ENCODE measurements around the gene MINDY1. TPM values are rescaled to one million over a fixed set of nuclear protein-coding genes. Genes with fewer than 3 reads are reported as not detected.

MINDY1 gene
- polyA plus RNA-seq, 1 experiment = 12.8 TPM

DNA sequence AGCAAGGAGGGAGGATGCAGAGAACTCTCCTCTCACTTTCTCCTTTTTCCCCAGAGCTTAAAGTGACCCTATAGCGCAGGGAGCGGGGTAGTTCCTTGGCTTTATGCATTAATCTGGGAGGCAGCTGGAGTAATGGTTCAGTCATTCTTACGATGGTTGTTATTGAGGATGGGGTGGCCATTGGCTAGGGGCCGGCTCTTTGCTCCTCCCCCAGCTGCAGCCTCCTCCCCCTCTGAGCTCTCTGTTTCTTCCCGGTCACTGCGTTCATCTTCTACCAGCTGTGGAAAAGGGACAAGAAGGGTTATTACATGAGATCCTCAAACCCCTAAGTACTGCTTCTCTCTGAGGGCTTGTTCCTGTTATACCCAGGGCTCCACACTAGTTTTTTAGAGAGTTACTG, 40.7 kb downstream of the MINDY1 start:
- TF ChIP-seq, protein P1, sequence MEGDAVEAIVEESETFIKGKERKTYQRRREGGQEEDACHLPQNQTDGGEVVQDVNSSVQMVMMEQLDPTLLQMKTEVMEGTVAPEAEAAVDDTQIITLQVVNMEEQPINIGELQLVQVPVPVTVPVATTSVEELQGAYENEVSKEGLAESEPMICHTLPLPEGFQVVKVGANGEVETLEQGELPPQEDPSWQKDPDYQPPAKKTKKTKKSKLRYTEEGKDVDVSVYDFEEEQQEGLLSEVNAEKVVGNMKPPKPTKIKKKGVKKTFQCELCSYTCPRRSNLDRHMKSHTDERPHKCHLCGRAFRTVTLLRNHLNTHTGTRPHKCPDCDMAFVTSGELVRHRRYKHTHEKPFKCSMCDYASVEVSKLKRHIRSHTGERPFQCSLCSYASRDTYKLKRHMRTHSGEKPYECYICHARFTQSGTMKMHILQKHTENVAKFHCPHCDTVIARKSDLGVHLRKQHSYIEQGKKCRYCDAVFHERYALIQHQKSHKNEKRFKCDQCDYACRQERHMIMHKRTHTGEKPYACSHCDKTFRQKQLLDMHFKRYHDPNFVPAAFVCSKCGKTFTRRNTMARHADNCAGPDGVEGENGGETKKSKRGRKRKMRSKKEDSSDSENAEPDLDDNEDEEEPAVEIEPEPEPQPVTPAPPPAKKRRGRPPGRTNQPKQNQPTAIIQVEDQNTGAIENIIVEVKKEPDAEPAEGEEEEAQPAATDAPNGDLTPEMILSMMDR (IDR thresholded peaks at IDR 0.05; ENCODE audit: low read depth, low read length) = no peak
- Histone ChIP-seq H3K27ac (ENCODE audit: low read depth, low read length) (no peak overlapping the region), H3K27me3 (ENCODE audit: control insufficient read depth, insufficient read depth, low read length) (no peaks in the 10 kb centered on the region), H3K9me3 (ENCODE audit: control insufficient read depth, insufficient read depth, low read length) (no peaks in the 10 kb centered on the region), H3K4me3 (ENCODE audit: low read depth, low read length) (no peak overlapping the region)
- DNase-seq (ENCODE audit: low read depth, low spot score) = no peak
- ChIA-PET POLR2A (no interaction called here), CTCF (interaction anchor here (0.5 to 1.1 kb wide), 3 partner anchors 8 to 229 kb away, joined by 3 to 4 read pairs (median 4); no protein-coding TSS in a partner anchor)

DNA sequence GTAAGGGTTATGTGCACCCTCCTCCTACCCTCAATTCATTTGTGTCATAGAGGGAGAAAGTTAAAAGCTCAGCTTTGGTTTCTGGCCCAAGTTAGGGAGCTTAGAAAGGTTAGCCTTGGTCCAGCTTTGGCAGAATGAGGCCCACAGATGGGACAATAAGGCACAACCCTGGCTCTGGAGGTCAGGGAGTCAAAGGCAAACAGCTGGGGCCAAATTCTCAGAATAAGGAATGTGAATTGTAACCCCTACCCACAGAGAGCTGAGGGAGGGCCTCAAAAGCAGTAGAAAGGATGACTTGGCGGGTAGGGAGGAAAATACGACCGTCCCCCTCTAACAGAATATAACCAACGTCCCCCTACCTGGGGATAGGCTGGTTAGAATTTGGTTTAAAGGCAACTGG, 41.1 kb downstream of the MINDY1 start:
- TF ChIP-seq, protein P1 (IDR thresholded peaks at IDR 0.05; ENCODE audit: low read depth, low read length) = no peak
- CTCF ChIA-PET = interaction anchor here (0.5 kb wide), 1 partner anchor 230 kb away, joined by 4 read pairs; no protein-coding TSS in a partner anchor
- no peak for DNase-seq (ENCODE audit: low read depth, low spot score)
- H3K9me3 ChIP-seq (ENCODE audit: control insufficient read depth, insufficient read depth, low read length) = no peaks in the 10 kb centered on the region
- no peak overlapping the region for H3K27ac ChIP-seq (ENCODE audit: low read depth, low read length)
- POLR2A ChIA-PET = no interaction called here
- H3K27me3 ChIP-seq (ENCODE audit: control insufficient read depth, insufficient read depth, low read length) = no peaks in the 10 kb centered on the region
- H3K4me3 ChIP-seq (ENCODE audit: low read depth, low read length) = no peak overlapping the region

DNA sequence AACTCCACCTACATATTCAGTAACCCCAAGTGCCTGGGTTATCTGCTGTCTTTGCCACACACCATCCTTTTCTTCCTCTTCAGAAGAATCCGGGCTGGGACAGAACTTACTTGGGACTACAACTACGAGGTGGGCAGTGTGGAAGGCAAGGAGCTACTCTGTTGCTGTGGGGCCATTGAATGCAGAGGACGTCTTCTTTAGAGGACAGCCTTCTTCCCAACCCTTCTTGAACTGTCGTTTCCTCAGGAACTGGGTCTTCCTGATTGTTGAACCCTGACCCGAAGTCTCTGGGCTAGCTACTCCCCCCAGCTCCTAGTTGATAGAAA, 42.6 kb downstream of the MINDY1 start:
- Histone ChIP-seq H3K27ac (ENCODE audit: low read depth, low read length) (no peak overlapping the region), H3K9me3 (ENCODE audit: control insufficient read depth, insufficient read depth, low read length) (no peaks in the 10 kb centered on the region), H3K27me3 (ENCODE audit: control insufficient read depth, insufficient read depth, low read length) (no peaks in the 10 kb centered on the region), H3K4me3 (ENCODE audit: low read depth, low read length) (no peak overlapping the region)
- ChIA-PET CTCF (interaction anchor here (0.6 kb wide), 1 partner anchor 16 kb away, joined by 3 read pairs; no protein-coding TSS in a partner anchor), POLR2A (no interaction called here)
- TF ChIP-seq, protein P1 (IDR thresholded peaks at IDR 0.05; ENCODE audit: low read depth, low read length) = no peak
- no peak for DNase-seq (ENCODE audit: low read depth, low spot score)

DNA sequence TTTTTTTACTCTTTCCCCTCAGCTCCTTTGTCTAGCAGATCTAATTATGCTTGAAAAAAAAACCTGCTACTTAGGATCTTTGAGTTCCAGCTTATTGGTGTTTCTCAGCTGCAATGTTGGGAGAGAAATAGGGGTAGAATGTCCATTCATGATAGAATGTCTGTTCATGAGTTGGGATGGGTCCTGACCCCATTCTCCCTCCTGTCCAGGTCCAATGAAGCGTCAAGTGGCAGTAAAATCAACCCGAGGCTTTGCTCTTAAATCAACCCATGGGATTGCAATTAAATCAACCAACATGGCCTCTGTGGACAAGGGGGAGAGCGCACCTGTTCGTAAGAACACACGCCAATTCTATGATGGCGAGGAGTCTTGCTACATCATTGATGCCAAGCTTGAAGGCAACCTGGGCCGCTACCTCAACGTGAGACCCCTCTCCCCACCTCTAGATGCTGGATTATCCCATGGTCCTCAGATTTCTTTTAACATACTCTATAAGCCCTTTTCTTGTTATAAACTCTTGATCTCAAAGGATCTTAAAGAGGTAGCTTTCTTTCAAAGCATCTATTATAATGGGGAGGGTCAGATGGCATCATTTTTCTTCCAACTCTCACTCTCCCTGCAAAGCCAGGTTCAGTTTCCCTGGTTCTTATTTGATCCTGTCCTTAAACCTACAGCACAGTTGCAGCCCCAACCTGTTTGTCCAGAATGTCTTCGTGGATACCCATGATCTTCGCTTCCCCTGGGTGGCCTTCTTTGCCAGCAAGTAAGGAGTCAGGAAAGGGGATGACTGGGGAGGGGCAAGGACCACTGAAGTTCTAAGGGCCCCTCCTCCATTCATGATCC, 43.2 kb downstream of the MINDY1 start:
- POLR2A ChIA-PET = no interaction called here

DNA sequence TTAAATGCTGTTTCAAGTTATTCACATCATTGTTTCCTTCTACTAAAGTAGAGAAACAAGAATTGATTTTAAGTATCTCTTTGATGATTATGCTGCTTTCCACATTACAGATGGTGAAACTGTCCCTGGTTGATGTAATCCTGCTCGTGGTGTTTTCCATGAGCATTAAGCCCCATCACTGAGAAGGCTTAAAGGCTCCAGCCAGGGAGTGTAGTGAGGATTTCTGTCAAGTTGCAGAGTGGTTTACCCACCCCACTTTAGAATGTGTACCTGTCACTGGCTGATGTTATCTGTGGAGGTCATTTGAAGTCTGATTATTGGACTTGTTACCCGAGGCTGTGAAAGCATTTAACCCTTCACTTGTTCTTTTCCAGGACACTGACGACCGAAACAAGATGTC, 44.9 kb downstream of the MINDY1 start:
- Histone ChIP-seq H3K27me3 (ENCODE audit: control insufficient read depth, insufficient read depth, low read length) (no peaks in the 10 kb centered on the region), H3K4me3 (ENCODE audit: low read depth, low read length) (no peak overlapping the region), H3K9me3 (ENCODE audit: control insufficient read depth, insufficient read depth, low read length) (no peaks in the 10 kb centered on the region), H3K27ac (ENCODE audit: low read depth, low read length) (peak overlapping the region; percentile 21)
- ChIA-PET POLR2A (no interaction called here), CTCF (interaction anchor here (1.6 kb wide), 1 partner anchor 18 kb away, joined by 5 read pairs; no protein-coding TSS in a partner anchor)
- DNase-seq (ENCODE audit: low read depth, low spot score) = no peak
- TF ChIP-seq, protein P1 (IDR thresholded peaks at IDR 0.05; ENCODE audit: low read depth, low read length) = no peak

More for the DNA sequence above, 43.2 kb downstream of the MINDY1 start:
- no peak for DNase-seq (ENCODE audit: low read depth, low spot score)
- TF ChIP-seq, protein P1 (IDR thresholded peaks at IDR 0.05; ENCODE audit: low read depth, low read length) = no peak
- no peaks in the 10 kb centered on the region for H3K9me3 ChIP-seq (ENCODE audit: control insufficient read depth, insufficient read depth, low read length)
- H3K27me3 ChIP-seq (ENCODE audit: control insufficient read depth, insufficient read depth, low read length) = no peaks in the 10 kb centered on the region
- H3K4me3 ChIP-seq (ENCODE audit: low read depth, low read length) = no peak overlapping the region
- CTCF ChIA-PET = interaction anchor here (0.6 to 1.6 kb wide), 2 partner anchors 16 to 17 kb away, joined by 3 to 5 read pairs; no protein-coding TSS in a partner anchor
- H3K27ac ChIP-seq (ENCODE audit: low read depth, low read length) = no peak overlapping the region
